Muscle of leg (tissue), 11 donors: ENCODE data around the gene SHOX. TPM values are rescaled to one million over a fixed set of nuclear protein-coding genes. Genes with fewer than 3 reads are reported as not detected.

Experiments
- DNase-seq: peaks from one replicate; pipeline ENCODE4 v3.0.0; 2013
- H3K27ac ChIP-seq: one replicate; pipeline ENCODE4 v1.5.1; 2013; ENCODE audit warnings: mild to moderate bottlenecking, low read length, control low read depth
- H3K27me3 ChIP-seq: one replicate; pipeline ENCODE4 v1.6.1; 2013; ENCODE audit warnings: low read length; ENCODE audit not compliant: control insufficient read depth, insufficient read depth
- H3K36me3 ChIP-seq: one replicate; pipeline ENCODE4 v1.6.1; 2013; ENCODE audit warnings: low read length; ENCODE audit not compliant: control insufficient read depth, insufficient read depth
- H3K4me1 ChIP-seq: one replicate; pipeline ENCODE4 v1.6.1; 2013; ENCODE audit warnings: low read length; ENCODE audit not compliant: control insufficient read depth, insufficient read depth
- H3K4me3 ChIP-seq: one replicate; pipeline ENCODE4 v1.5.1; 2013; ENCODE audit warnings: low read length, control low read depth
- H3K9me3 ChIP-seq: replicated peaks from 2 replicates; pipeline ENCODE4 v1.6.1; 2013; ENCODE audit warnings: low read depth, low read length; ENCODE audit not compliant: control insufficient read depth
- WGBS: methylation state at CpG from one replicate; pipeline ENCODE4 v1.1.5; 2013; ENCODE audit warnings: missing lambda C conversion rate; ENCODE audit not compliant: insufficient coverage; 5-methylcytosine and 5-hydroxymethylcytosine counted together
- polyA plus RNA-seq, 8 donors: library from polyadenylated mRNA; unstranded; fragments of 120-200 nt; gene quantifications; one replicate each; pipeline versions ENCODE4 v1.2.1 to v1.2.3, GENCODE V29; 2013; ENCODE audit warnings: inconsistent platforms in 1 of 8, low replicate concordance in 1 of 8; ENCODE audit not compliant: insufficient read length in 8 of 8, insufficient read depth in 1 of 8
- total RNA-seq: library from RNA; stranded (reverse); fragments of 120-200 nt; gene quantifications from one replicate; pipeline ENCODE4 v1.2.4, GENCODE V29; 2013

SHOX gene
- total and polyA plus RNA-seq, 9 donors: 1.7 to 5.8 (median 2.8) TPM

DNA sequence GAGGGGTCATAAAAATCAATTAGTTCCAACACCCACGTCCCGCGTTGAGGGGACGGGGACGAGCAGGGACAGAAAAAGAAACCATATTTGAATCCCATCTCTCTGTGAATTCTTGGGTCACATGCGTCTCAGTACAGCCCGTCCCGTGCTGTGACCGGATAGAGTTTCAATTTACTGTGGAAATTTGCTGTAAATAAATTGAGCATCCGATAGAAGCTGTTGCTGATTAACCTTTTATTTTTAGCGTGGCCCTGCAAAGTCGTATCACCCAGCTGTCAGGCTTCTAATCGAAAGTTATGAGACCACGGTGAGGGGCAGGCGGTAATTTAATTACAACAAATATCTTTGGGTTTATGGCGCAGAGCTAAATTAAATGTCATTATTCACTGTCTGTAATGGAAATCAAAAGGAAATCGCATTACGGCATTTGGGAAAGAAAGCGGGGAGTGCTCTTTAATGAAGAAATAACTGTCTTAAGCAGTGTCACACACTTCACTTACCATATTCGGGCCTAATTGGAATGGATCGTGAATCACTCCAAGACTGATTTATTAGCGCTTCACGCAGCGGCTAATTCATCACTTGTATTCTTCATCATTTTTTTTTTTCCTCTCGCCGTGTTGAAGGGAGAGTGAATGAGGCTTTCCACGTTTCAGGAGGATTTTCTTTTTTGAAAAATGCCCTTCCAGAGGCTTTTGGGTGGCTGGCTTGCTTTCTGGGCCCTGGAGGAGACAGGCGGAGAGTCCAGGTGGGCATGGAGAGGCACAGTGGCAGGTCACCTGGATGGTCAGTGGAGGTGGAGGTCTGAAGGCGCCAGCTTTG lies 7.3 kb downstream of the SHOX start:
- peak overlapping the region; percentile 8 for H3K4me3 ChIP-seq
- DNase-seq: peak; percentile 45
- 31% methylated on average over 5 of the region's 29 CpGs for WGBS

DNA sequence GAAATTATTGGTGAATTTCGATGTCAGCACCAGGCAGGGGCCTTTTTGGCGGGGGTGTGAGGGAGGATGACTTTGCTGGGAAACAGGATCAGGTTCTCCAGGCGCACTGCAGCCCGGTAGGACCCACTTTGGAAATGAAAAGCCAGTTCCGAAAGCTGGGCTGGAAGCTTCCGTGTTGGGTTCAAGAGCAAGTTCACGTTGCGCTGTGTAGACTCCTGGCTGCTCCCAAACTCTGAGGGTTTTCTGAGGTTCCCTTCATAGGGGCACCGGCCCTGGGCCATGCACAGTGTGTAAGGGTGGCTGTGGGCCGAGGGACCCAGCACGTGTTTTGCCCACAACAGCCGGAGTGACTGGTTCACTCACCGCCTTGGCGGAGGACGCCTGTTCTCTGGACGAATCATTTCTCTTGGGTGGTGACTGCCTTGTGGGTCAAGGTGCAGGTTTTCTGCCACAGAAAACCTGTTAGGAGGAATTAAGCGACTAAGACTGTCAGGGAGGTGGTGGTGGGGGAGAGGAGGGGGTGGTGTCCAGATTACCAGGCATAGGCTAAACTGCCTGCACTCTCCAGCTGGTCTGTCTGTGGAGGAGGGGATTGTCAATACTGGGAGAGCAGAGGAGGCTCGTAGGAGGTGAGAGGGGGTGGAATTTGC lies 8.0 kb downstream of the SHOX start:
- Histone ChIP-seq H3K4me1 (peaks cover 2% of the 10 kb centered on the region), H3K9me3 (no peaks in the 10 kb centered on the region), H3K4me3 (no peak overlapping the region), H3K36me3 (no peaks in the 10 kb centered on the region), H3K27ac (no peak overlapping the region), H3K27me3 (peaks cover 82% of the 10 kb centered on the region)
- no peak for DNase-seq
- WGBS: 49% methylated on average over 17 of the region's 18 CpGs

More for the DNA sequence above, 7.3 kb downstream of the SHOX start:
- H3K27ac ChIP-seq: peak overlapping the region; percentile 20
- peaks cover 2% of the 10 kb centered on the region for H3K4me1 ChIP-seq
- H3K9me3 ChIP-seq: no peaks in the 10 kb centered on the region
- H3K27me3 ChIP-seq: peaks cover 86% of the 10 kb centered on the region
- H3K36me3 ChIP-seq: no peaks in the 10 kb centered on the region

DNA sequence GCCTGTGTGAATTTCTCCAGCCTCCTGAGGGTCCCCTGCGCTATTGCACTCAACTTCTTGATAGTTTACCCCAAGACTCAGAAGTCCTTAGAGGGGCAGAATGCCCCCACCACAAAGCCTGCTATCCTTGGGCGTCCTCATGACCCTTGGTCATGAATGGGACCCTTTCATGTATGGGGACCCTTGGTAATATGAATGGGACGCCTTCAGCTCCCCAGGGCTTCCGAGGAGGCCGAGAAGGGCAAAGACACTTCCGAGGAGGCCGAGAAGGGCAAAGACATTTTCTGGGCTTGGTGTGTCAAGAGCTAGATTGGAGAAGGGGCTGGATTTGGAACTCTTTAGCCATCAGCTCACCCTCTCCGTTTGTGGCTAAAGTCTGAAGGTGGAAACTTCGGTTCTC lies 8.6 kb downstream of the SHOX start:
- Histone ChIP-seq H3K27me3 (peaks cover 80% of the 10 kb centered on the region), H3K9me3 (no peaks in the 10 kb centered on the region), H3K4me3 (no peak overlapping the region), H3K27ac (no peak overlapping the region), H3K4me1 (peaks cover 7% of the 10 kb centered on the region), H3K36me3 (no peaks in the 10 kb centered on the region)
- 50% methylated on average over 6 of the region's 9 CpGs for WGBS
- no peak for DNase-seq

DNA sequence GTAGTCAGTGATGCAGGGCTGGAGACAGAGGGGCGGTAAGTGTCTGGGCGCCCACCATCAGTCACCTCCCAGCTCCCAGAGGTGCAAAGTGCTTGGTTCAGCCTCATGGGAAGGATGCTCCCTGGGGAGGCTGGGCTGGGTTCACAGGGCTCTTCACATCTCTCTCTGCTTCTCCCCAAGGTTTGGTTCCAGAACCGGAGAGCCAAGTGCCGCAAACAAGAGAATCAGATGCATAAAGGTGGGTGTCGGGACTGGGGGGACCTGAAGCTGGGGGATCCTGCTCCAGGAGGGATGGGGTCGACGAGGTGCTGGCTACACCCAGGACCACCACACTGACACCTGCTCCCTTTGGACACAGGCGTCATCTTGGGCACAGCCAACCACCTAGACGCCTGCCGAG lies 10.1 kb downstream of the SHOX start:
- Histone ChIP-seq H3K9me3 (no peaks in the 10 kb centered on the region), H3K4me3 (no peak overlapping the region), H3K27ac (no peak overlapping the region), H3K27me3 (peaks cover 77% of the 10 kb centered on the region), H3K4me1 (peaks cover 7% of the 10 kb centered on the region), H3K36me3 (no peaks in the 10 kb centered on the region)
- no peak for DNase-seq
- WGBS: 49% methylated on average over 6 of the region's 10 CpGs

DNA sequence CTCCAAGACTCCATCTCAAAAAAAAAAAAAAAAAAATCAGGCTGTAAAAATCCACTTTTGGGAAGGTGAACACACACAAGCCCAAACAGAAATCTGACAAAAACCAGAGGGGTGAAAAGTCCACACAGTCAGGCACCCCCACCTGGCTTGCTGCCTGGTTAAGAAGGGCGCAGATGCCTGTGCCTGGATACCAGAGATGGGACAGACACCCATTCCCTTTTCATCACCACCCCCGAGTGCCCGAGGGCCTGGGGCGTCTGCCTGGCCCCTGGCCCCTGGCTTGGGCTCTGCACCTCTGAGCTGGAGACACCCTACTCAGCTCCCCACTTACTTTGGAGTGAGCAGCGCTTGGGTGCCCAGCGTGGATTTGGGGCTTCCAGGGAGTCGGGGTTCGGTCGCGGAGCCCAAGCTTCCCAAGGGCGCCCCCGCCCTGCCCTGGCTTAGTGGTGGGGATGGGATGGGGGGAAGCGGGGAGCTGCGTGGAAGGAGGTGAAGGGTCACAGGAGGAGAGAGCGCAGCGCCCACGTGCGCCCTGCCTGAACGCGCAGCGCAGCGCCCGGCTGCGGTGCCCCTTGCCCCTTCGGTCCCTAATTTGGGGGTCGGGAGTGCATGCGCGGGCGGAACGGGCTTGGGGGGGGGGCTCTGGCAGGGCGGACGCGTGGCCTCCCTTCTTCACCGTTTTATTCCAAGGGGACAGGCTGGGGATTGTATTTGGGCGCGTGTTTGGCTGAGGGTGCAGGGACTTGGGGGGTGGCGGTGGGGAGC lies 11.3 kb downstream of the SHOX start:
- Histone ChIP-seq H3K4me1 (peaks cover 7% of the 10 kb centered on the region), H3K27ac (no peak overlapping the region), H3K36me3 (no peaks in the 10 kb centered on the region), H3K4me3 (no peak overlapping the region), H3K27me3 (peaks cover 79% of the 10 kb centered on the region), H3K9me3 (no peaks in the 10 kb centered on the region)
- 51% methylated on average over 29 of the region's 37 CpGs for WGBS
- DNase-seq: no peak

DNA sequence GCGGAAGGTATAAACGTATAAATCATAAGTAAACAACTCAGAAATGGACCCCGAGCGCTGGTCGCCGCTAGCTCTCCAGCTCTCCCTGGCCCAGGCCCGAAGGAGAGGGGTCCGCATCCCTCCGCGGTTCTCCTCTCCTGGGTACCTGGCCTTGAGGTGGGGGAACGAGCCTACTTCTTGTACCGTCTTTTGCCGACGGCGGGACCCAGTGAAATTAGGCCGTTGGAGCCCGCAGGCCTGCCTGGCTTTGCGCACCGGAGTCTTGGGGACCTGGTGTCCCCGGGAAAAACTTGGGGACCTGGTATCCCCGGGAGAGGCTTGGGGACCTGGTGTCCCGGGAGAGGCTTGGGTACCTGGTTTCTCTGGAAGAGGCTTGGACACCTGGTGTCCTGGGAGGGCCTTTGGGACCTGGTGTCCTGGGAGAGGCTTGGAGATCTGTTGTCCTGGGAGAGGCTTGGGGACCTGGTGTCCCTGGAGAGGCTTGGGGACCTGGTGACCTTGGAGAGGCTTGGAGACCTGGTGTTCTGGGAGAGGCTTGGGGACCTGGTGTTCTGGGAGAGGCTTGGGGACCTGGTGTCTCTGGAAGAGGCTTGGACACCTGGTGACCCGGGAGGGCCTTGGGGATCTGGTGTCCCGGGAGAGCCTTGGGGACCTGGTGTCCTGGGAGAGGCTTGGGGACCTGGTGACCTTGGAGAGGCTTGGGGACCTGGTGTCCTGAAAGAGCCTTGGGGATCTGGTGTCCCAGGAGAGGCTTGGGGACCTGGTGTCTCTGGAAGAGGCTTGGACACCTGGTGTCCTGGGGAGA lies 12.0 kb downstream of the SHOX start:
- WGBS: 49% methylated on average over 21 of the region's 24 CpGs
- Histone ChIP-seq H3K4me3 (no peak overlapping the region), H3K9me3 (no peaks in the 10 kb centered on the region), H3K4me1 (peaks cover 7% of the 10 kb centered on the region), H3K27me3 (peaks cover 71% of the 10 kb centered on the region), H3K36me3 (no peaks in the 10 kb centered on the region), H3K27ac (no peak overlapping the region)
- no peak for DNase-seq

DNA sequence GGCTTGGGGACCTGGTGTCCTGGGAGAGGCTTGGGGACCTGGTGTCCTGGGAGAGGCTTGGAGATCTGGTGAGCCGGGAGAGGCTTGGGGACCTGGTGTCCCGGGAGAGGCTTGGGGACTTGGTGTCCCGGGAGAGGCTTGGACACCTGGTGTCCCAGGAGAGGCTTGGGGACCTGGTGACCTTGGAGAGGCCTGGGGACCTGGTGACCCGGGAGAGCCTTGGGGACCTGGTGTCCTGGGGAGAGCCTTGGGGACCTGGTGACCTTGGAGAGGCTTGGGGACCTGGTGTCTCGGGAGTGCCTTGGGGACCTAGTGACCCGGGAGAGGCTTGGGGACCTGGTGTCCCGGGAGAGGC lies 12.6 kb downstream of the SHOX start:
- 60% methylated on average over 6 of the region's 7 CpGs for WGBS
- H3K36me3 ChIP-seq: no peaks in the 10 kb centered on the region
- peaks cover 7% of the 10 kb centered on the region for H3K4me1 ChIP-seq
- H3K4me3 ChIP-seq: no peak overlapping the region
- peaks cover 67% of the 10 kb centered on the region for H3K27me3 ChIP-seq
- no peak overlapping the region for H3K27ac ChIP-seq
- no peaks in the 10 kb centered on the region for H3K9me3 ChIP-seq
- DNase-seq: no peak

DNA sequence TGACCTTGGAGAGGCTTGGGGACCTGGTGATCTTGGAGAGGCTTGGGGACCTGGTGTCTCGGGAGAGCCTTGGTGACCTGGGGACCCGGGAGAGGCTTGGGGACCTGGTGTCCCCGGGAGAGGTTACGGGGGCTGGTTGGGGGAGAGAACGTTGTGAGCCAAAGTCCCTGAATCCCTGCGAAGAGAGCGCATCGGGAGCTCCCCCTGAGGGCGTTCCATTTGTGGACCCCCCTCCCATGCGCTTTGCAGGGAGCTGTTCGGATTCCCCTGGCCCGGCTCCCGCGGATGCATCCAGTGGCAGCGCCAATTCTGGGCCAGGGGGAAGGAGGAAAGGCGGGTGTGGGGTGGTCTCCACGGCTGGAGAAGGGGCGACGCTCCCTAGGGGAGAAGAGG lies 13.3 kb downstream of the SHOX start:
- Histone ChIP-seq H3K4me1 (peaks cover 5% of the 10 kb centered on the region), H3K27ac (no peak overlapping the region), H3K36me3 (no peaks in the 10 kb centered on the region), H3K27me3 (peaks cover 62% of the 10 kb centered on the region), H3K9me3 (no peaks in the 10 kb centered on the region), H3K4me3 (no peak overlapping the region)
- WGBS: 11% methylated on average over 9 of the region's 19 CpGs
- DNase-seq: no peak

DNA sequence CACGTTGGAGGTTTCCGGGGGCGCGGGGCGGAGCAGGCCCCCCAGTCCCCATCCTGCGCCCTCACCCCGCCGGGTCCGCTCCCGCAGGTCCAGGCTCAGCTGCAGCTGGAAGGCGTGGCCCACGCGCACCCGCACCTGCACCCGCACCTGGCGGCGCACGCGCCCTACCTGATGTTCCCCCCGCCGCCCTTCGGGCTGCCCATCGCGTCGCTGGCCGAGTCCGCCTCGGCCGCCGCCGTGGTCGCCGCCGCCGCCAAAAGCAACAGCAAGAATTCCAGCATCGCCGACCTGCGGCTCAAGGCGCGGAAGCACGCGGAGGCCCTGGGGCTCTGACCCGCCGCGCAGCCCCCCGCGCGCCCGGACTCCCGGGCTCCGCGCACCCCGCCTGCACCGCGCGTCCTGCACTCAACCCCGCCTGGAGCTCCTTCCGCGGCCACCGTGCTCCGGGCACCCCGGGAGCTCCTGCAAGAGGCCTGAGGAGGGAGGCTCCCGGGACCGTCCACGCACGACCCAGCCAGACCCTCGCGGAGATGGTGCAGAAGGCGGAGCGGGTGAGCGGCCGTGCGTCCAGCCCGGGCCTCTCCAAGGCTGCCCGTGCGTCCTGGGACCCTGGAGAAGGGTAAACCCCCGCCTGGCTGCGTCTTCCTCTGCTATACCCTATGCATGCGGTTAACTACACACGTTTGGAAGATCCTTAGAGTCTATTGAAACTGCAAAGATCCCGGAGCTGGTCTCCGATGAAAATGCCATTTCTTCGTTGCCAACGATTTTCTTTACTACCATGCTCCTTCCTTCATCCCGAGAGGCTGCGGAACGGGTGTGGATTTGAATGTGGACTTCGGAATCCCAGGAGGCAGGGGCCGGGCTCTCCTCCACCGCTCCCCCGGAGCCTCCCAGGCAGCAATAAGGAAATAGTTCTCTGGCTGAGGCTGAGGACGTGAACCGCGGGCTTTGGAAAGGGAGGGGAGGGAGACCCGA lies 14.0 kb downstream of the SHOX start:
- peak; percentile 45 for DNase-seq
- H3K4me3 ChIP-seq: no peak overlapping the region
- no peak overlapping the region for H3K27ac ChIP-seq
- no peaks in the 10 kb centered on the region for H3K9me3 ChIP-seq
- H3K27me3 ChIP-seq: peaks cover 60% of the 10 kb centered on the region
- H3K36me3 ChIP-seq: no peaks in the 10 kb centered on the region
- peaks cover 5% of the 10 kb centered on the region for H3K4me1 ChIP-seq
- 5% methylated on average over 92 of the region's 95 CpGs for WGBS
